GM12865 (cell line): ENCODE measurements around the gene ACOX1.

Experiments
- DNase-seq: peaks from one replicate; pipeline ENCODE4 v3.0.0; 2010; ENCODE audit warnings: low read depth
- H3K4me3 ChIP-seq: 2 replicates; pipeline ENCODE4 v1.5.1; 2011; ENCODE audit warnings: mild to moderate bottlenecking, low read depth, low read length, control low read depth
- CTCF ChIP-seq: IDR thresholded peaks from 2 replicates; pipeline ENCODE4 v1.5.1; 2011; ENCODE audit warnings: low read length, control low read depth, low read depth, inconsistent platforms; ENCODE audit not compliant: insufficient read depth; ENCODE audit errors: missing control alignments

ACOX1 gene

GRCh38 chr17:75978938-75979704 is at the start of gene ACOX1, which contains the start of gene TEN1:
ACOX1 (minus strand) TSS chr17:75979166; CDS start chr17:75979073, 93 bp downstream.
TEN1 (plus strand) TSS chr17:75979240; CDS start chr17:75986193, 6,953 bp downstream.
- peak; percentile 98 for DNase-seq
- TF ChIP-seq CTCF = peak; percentile 25
- peak within 1 kb of the TSS; percentile 54 for H3K4me3 ChIP-seq

- DNase-seq = no peak
- no peak for TF ChIP-seq CTCF
- no peak within 1 kb of the TSS for H3K4me3 ChIP-seq
These were observed 48.3 kb upstream of the ACOX1 start, which contains the start of gene EVPL for GRCh38 chr17:76027159-76027839. EVPL (minus strand) TSS chr17:76027306; CDS start chr17:76027198, 108 bp downstream.

- no peak for TF ChIP-seq CTCF
- no peak for DNase-seq
These were observed 47.8 kb upstream of the ACOX1 start for GRCh38 chr17:76026714-76027158.

GRCh38 chr17:76025294-76025693 is 46.3 kb upstream of the ACOX1 start:
- no peak for TF ChIP-seq CTCF
- no peak for DNase-seq
- H3K4me3 ChIP-seq = no peak overlapping the region

More at GRCh38 chr17:76026714-76027158, 47.8 kb upstream of the ACOX1 start:
- H3K4me3 ChIP-seq = no peak overlapping the region

- no peak overlapping the region for H3K4me3 ChIP-seq
- no peak for TF ChIP-seq CTCF
- DNase-seq = no peak
These were observed 45.4 kb upstream of the ACOX1 start for GRCh38 chr17:76024353-76024752.

- no peak for TF ChIP-seq CTCF
- no peak for DNase-seq
- H3K4me3 ChIP-seq = no peak overlapping the region
These were observed 44.9 kb upstream of the ACOX1 start for GRCh38 chr17:76023900-76024237.
